HG02588 (cell line): ENCODE measurements around the gene GALNT17.
"Not testable (repeated sequence)": the region's sequence is repeated elsewhere in the genome, so short reads cannot be mapped to it uniquely, and the experiment has no call there.

ENCODE experiments used
- ATAC-seq: cut with Tn5 transposase; IDR thresholded peaks from one replicate; pipeline ENCODE4 v1.9.1; 2021; ENCODE audit warnings: mild to moderate bottlenecking, moderate library complexity; ENCODE audit not compliant: unreplicated experiment

Gene GALNT17

DNA sequence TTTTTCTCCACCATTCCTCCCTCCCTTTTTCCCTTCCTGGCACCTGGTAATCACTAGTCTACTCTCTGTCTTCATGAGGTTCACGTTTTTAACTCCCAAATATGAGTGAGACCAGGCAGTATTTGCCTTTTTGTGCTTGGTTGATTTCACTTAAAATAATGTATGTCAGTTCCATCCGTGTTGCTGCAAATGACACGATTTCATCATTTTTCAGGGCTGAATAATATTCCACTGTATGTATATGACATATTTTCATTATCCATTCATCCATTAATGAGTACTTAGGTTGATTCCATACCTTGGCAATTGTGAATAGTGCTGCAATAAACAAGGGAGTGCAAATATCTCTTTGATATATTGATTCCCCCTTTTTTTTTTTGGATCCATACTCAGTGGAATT is 25.8 kb downstream of the GALNT17 start:
- ATAC-seq: no peak

- ATAC-seq: no peak
Observed at GRCh38 chr7:71165708-71166107, 33.8 kb downstream of the GALNT17 start.

GRCh38 chr7:71171476-71171875 is 39.5 kb downstream of the GALNT17 start:
- no peak for ATAC-seq

- no peak for ATAC-seq
Observed at GRCh38 chr7:71173955-71174354, 42.0 kb downstream of the GALNT17 start.

- no peak for ATAC-seq
Observed at GRCh38 chr7:71182438-71182935, 50.5 kb downstream of the GALNT17 start.

DNA sequence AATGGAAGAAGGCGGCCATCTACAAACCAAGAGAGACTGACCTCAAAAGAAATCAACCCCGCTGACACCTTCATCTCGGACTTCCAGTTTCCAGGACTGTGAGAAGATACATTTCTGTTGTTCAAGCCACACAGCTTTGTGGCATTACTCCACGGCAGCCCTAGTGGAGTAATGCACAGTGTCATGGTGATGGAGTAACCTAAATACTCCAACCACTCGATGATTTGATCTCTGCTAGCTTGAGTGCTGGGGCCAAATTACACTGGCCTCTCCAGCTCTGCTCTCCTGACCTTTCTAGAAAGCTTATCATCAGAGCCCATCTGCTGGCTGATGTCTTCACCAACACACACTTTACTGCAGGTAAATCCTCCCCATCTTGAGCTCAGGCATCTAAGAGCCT is 52.2 kb downstream of the GALNT17 start:
- no peak for ATAC-seq

GRCh38 chr7:71184609-71185008 is 52.7 kb downstream of the GALNT17 start:
- no peak for ATAC-seq

DNA sequence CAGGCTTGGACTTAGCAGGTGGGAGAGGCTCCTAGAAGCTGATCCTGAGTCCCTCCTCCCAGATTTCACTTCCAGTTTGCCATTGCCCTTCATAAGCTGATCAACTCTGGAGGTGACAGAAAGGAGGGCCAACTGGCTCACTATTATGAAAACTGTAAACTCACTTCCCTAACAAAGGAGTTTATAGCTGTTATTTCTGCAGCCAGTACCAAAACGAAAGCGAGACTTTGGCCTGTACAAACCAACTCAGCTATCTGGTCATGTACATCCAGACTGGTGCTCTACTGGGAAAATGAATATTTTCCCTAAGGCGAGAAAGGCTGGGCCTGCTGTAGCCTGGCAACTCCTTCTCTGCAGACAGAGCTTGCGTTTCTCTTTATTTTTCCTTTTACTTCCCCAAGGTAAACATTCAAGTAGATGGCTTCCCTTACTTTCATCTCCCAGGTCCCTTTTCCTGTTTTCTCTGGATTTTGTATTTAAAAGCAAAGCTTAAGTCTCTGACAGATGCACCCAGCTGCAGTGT is 54.7 kb downstream of the GALNT17 start:
- ATAC-seq: no peak

- ATAC-seq: no peak
Observed at GRCh38 chr7:71191771-71192170, 59.8 kb downstream of the GALNT17 start.

DNA sequence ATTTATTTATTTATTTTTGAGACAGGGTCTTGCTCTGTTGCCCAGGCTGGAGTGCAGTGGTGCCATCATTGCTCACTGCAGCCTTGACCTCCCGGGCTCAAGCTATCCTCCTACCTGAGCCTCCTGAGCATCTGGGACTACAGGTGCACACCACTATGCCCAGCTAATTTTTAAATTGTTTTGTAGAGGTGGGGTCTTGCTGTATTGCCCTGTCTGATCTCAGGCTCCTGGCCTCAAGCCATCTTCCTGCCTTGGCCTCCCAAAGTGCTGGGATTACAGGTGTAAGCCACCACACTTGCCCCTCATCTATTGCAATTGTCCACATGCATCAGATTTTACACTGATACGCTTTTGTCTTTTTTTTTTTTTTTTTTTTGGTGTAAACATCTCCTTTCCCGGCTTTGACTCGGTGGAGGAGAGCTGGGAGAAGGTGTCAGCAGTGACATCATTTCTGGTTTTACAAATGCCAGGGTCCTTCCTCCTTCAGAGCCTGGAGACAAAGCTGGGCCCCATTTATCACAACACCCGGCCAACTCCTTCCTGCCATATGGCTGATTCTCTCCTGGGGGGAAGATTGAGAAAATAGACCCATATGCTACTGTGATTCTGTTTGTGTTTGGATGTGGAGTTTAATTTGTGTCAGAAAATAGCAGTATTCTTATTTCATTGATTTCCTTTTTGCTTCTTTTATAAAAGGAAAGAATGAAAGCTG is 61.3 kb downstream of the GALNT17 start:
- no peak for ATAC-seq

DNA sequence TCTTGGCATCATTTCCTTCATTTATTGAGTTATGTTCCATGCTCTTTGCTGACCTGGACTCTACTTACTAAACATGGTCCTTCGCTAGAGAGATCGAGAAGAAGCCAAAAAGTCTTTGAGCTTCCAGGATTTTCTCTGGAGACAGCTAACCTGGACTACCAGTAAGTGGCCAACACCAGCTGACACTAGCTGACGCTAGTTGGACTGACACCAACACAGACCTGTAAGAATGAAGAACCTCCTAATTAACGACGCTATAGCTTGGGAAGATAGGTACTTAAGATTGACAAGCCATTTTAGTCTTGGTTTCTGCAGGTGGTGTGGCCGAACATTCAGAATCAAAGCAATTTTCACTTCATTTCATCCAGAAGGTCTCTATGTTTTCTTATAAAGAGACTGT is 66.4 kb downstream of the GALNT17 start:
- no peak for ATAC-seq

DNA sequence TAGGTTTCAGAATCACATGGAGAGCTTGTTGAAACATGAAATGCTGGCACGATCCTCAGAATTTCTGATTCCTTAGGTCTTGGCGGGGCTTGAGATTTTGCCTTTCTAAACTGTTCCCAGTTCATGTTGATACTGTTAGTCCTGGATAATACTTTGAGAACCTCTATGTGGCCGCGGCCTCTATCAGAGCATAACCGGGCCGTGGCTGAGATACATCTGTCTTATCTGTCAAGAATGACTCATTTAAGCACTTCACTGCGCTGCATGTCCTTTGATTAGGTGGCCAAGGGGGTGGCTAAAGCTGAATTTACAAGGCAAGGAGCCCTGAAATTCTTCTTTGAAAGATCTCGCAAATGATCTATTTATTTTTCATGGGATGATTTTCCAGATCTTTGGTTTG is 66.9 kb downstream of the GALNT17 start:
- no peak for ATAC-seq

GRCh38 chr7:71206184-71206583 is 74.2 kb downstream of the GALNT17 start:
- no peak for ATAC-seq

- no peak for ATAC-seq
Observed at GRCh38 chr7:71208881-71209280, 76.9 kb downstream of the GALNT17 start.

- not testable (repeated sequence) for ATAC-seq
Observed at GRCh38 chr7:71209484-71209883, 77.5 kb downstream of the GALNT17 start.

GRCh38 chr7:71210220-71210619 is 78.3 kb downstream of the GALNT17 start:
- ATAC-seq: no peak

- not testable (repeated sequence) for ATAC-seq
Observed at GRCh38 chr7:71212433-71212832, 80.5 kb downstream of the GALNT17 start.

GRCh38 chr7:71216211-71216610 is 84.3 kb downstream of the GALNT17 start:
- no peak for ATAC-seq

- no peak for ATAC-seq
Observed at GRCh38 chr7:71220210-71220695, 88.3 kb downstream of the GALNT17 start.

DNA sequence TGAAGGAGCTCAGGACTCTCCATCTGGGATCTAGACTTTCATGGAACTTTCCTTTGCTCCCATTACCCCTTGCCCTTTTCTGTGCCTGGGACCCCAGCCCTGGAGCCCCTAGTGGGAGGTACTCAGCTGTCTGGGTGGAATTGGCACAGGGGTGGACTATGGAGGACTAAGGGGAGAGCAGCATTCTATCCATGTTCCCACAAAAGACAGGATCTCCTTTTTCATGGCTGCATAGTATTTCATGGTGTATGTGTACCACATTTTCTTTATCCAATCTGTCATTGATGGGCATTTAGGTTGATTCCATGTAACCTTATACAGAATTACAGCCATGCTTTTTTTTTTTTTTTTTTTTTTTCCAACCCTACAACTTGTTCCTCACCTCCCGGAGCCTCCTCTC is 89.1 kb downstream of the GALNT17 start:
- no peak for ATAC-seq

- no peak for ATAC-seq
Observed at GRCh38 chr7:71221549-71221948, 89.6 kb downstream of the GALNT17 start.

- no peak for ATAC-seq
Observed at GRCh38 chr7:71227126-71227525, 95.2 kb downstream of the GALNT17 start.

DNA sequence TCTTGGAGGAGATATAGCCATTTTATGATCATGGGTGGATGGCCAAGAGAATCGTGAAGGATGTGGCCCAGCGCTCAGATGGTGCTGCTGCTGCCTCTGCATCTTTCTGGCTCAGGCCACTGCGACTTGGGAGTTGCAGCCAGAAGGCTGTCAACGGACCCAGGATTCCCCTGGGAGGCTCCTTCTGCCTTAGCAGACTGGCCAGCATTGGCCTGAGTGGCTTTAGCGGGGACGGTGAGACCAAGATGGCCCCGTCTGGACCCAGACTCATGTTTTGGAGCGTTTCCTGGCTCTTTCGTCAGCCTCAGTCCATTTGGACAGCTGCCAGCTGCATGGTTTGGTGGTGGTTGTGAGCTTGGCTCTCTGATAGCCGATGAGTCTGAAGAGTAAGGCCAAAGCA is 97.2 kb downstream of the GALNT17 start:
- no peak for ATAC-seq
